Measurements from ENCODE around the gene SCAMP4. TPM values are rescaled to one million over a fixed set of nuclear protein-coding genes. Genes with fewer than 3 reads are reported as not detected.

The SCAMP4 gene
- total and polyA plus RNA-seq, 2 experiments from 2014 or later = 39.4 to 106 TPM

- TF ChIP-seq REST (IDR thresholded peaks at IDR 0.05; ENCODE audit: unreplicated experiment) (no peak), CREB1 (CRISPR knock-in tag; IDR thresholded peaks at IDR 0.05; ENCODE audit: low read depth) (no peak), NANOG (IDR thresholded peaks at IDR 0.05; ENCODE audit: borderline replicate concordance) (no peak), STAT1 (IDR thresholded peaks at IDR 0.05; ENCODE audit: unreplicated experiment) (no peak)
Observed at GRCh38 chr19:1871630-1872029, 33.6 kb upstream of the SCAMP4 start (continued).

GRCh38 chr19:1872807-1873523, 32.2 kb upstream of the SCAMP4 start:
- DNase-seq (ENCODE audit: low spot score) (no peak), ATAC-seq (no peak)
- Histone ChIP-seq H3K4me3 (no peak overlapping the region), H2AFZ (no peak overlapping the region), H3K27me3 (ENCODE audit: insufficient read depth) (no peaks in the 10 kb centered on the region), H3K9me2 (ENCODE audit: insufficient read depth) (no peaks in the 10 kb centered on the region), H3F3A (replicated peaks; ENCODE audit: low read depth) (peaks cover 11% of the 10 kb centered on the region; the same call in 1 of the 2 replicates), H4K20me1 (replicated peaks; ENCODE audit: insufficient read depth) (no peaks in the 10 kb centered on the region; the same call in 1 of the 2 replicates), H3K79me2 (replicated peaks; ENCODE audit: insufficient read depth) (peaks cover 31% of the 10 kb centered on the region), H3K4me1 (ENCODE audit: insufficient read depth) (peaks cover 16% of the 10 kb centered on the region), H3K36me3 (ENCODE audit: insufficient read depth) (no peaks in the 10 kb centered on the region), H3K4me2 (no peak overlapping the region), H3K27ac (ENCODE audit: low read depth) (no peak overlapping the region)
- Mint-ChIP-seq H3K9me3 (no peaks in the 10 kb centered on the region), H3K36me3 (ENCODE audit: low read depth) (peaks cover 4% of the 10 kb centered on the region; the same call in 2 of the 3 replicates), H3K27me3 (ENCODE audit: insufficient read depth, low read depth, poor library complexity) (peaks cover 5% of the 10 kb centered on the region), H3K4me3 (no peak overlapping the region), H3K27ac (no peak overlapping the region), H3K4me1 (peaks cover 16% of the 10 kb centered on the region)
- TF ChIP-seq CREB1 (CRISPR knock-in tag; IDR thresholded peaks at IDR 0.05; ENCODE audit: low read depth) = no peak
- no peak for TF ChIP-seq NANOG (IDR thresholded peaks at IDR 0.05; ENCODE audit: borderline replicate concordance)
- TF ChIP-seq STAT1 (IDR thresholded peaks at IDR 0.05; ENCODE audit: unreplicated experiment) = no peak
- TF ChIP-seq CTCF (conservative IDR thresholded peaks at IDR 0.05; ENCODE audit: low read depth in 2 of 2) = no peak
- no peak for TF ChIP-seq EZH2phosphoT487 (IDR thresholded peaks at IDR 0.05; ENCODE audit: unreplicated experiment)
- TF ChIP-seq ZNF331 (CRISPR knock-in tag; IDR thresholded peaks at IDR 0.05; ENCODE audit: low read depth) = no peak
- TF ChIP-seq EZH2 (IDR thresholded peaks at IDR 0.05; ENCODE audit: low read depth, unreplicated experiment) = no peak
- no peak for TF ChIP-seq ZNF114 (CRISPR knock-in tag; IDR thresholded peaks at IDR 0.05)
- TF ChIP-seq POLR2AphosphoS5 (IDR thresholded peaks at IDR 0.05; ENCODE audit: low read depth) = no peak
- no peak for TF ChIP-seq JUNB (IDR thresholded peaks at IDR 0.05; ENCODE audit: unreplicated experiment)
- no peak for TF ChIP-seq ETS1 (IDR thresholded peaks at IDR 0.05)

Data from GM23338 (cell line).